ENCODE results near the gene ANK2.

DNA sequence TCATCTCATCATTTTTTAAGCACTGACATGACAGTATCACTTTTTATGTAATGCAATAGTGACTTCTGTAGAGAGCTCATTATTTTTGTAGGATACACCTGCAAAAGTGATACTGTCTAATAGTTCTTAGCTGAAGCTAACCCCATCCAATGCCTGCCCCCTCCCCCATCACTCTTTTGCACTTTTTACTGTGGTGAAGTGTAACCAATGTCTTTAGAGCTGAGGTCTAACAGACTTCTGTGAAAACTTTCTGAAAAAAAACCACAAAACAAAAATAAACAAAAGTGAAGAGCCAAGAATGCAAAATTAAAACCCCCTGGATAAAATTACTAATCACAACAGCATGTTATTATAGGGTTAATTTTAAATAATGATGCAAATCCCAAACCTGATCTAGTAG is 301.1 kb downstream of the ANK2 start:
- TF ChIP-seq, protein P1, sequence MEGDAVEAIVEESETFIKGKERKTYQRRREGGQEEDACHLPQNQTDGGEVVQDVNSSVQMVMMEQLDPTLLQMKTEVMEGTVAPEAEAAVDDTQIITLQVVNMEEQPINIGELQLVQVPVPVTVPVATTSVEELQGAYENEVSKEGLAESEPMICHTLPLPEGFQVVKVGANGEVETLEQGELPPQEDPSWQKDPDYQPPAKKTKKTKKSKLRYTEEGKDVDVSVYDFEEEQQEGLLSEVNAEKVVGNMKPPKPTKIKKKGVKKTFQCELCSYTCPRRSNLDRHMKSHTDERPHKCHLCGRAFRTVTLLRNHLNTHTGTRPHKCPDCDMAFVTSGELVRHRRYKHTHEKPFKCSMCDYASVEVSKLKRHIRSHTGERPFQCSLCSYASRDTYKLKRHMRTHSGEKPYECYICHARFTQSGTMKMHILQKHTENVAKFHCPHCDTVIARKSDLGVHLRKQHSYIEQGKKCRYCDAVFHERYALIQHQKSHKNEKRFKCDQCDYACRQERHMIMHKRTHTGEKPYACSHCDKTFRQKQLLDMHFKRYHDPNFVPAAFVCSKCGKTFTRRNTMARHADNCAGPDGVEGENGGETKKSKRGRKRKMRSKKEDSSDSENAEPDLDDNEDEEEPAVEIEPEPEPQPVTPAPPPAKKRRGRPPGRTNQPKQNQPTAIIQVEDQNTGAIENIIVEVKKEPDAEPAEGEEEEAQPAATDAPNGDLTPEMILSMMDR (IDR thresholded peaks at IDR 0.05), result no peak
- TF ChIP-seq POLR2A (IDR thresholded peaks at IDR 0.05) (no peak), POLR2AphosphoS5 (IDR thresholded peaks at IDR 0.05) (no peak)
